ENCODE results near the gene GBX1. TPM values are rescaled to one million over a fixed set of nuclear protein-coding genes. Genes with fewer than 3 reads are reported as not detected.

Gene GBX1
- total and polyA plus RNA-seq, 2 donors (not counting 3 experiments of a cell fraction or from before 2014, with no cell fraction given): not detected

DNA sequence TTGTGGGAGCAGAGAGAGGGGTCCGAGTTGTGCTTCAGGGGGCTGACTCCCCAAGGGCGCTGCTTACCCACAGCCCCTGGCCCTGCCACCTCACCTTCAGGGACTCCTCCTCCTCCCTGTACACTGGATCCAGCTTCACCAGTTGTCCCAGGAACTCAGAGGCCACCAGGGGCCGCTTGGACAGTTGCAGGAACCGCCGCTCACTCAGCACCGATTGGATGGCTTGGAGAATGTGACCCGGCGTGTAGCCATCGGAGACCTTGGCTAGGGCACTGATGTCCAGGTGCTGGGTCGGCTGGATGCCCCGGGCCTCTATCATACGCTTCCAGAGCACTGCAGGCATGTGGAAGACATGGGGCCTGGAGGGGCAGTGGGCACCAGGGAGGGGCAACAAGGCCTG lies 24.1 kb upstream of the GBX1 start:
- Histone ChIP-seq H2AFZ (ENCODE audit: low read depth, low read length) (no peak overlapping the region), H3K4me1 (ENCODE audit: control insufficient read depth, extremely low read depth, insufficient read depth, low read length) (no peaks in the 10 kb centered on the region), H3K4me2 (ENCODE audit: insufficient read depth, low read length) (no peak overlapping the region), H3K9me3 (replicated peaks; ENCODE audit: control insufficient read depth, insufficient read depth, low read length) (no peaks in the 10 kb centered on the region), H3K9me1 (replicated peaks; ENCODE audit: control insufficient read depth, extremely low read depth, insufficient read depth, low read length) (no peaks in the 10 kb centered on the region), H4K20me1 (replicated peaks; ENCODE audit: control insufficient read depth, extremely low read depth, insufficient read depth, low read length) (no peaks in the 10 kb centered on the region), H3K79me2 (ENCODE audit: control insufficient read depth, insufficient read depth, low read length) (no peaks in the 10 kb centered on the region), H3K27ac (ENCODE audit: insufficient read depth, low read depth, low read length) (no peak overlapping the region), H3K27me3 (ENCODE audit: control insufficient read depth in 2 of 2, insufficient read depth in 2 of 2, low read length in 2 of 2) (peaks cover 17% of the 10 kb centered on the region in 2 experiments), H3K9ac (replicated peaks; ENCODE audit: extremely low read depth, insufficient read depth, low read length) (no peak overlapping the region), H3K4me3 (replicated peaks in 1 of 3; ENCODE audit: insufficient read depth in 1 of 3, low read depth in 1 of 3, low read length in 3 of 3) (no peak overlapping the region), H3K36me3 (ENCODE audit: control insufficient read depth in 2 of 2, extremely low read depth in 1 of 2, insufficient read depth in 2 of 2, low read length in 2 of 2) (no peaks in the 10 kb centered on the region)
- ChIA-PET POLR2A (no interaction called here), CTCF (no interaction called here)
- no TSS peak for BruUV-seq (replicated peaks)
- FAIRE-seq (no peak), DNase-seq (ENCODE audit: low read depth, low spot score) (no peak)
- dilution Hi-C loops (cut with MboI; ENCODE audit: extremely low pct_ligation_motif_present, low sequenced_read_pairs): no loop called here
- intact Hi-C loops (cut with micrococcal nuclease): no loop called here
- TF ChIP-seq MYC (IDR thresholded peaks at IDR 0.05; ENCODE audit: low read depth, low read length) (no peak), EZH2 (IDR thresholded peaks at IDR 0.05; ENCODE audit: borderline replicate concordance, low read depth, low read length, severe bottlenecking) (no peak)

DNA sequence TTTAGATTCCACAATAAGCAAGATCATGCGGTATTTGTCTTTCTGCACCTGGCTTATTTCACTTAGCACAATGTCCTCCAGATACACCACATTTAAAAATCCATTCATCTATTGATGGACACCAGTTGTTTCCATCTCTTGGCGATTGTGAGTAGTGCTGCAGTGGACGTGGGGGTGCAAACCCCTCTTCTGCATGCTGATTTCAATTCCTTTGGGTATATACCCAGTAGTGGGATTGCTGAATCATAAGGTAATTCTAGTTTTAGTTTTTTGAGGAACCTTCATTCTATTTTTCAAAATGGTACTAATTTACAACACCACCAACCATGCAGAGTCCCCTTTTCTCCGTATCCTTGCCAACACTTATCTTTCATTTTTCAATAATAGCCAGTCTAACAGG lies 21.5 kb upstream of the GBX1 start:
- ChIA-PET CTCF (no interaction called here), POLR2A (no interaction called here)
- intact Hi-C loops (cut with micrococcal nuclease) (no loop called here), dilution Hi-C loops (cut with MboI; ENCODE audit: extremely low pct_ligation_motif_present, low sequenced_read_pairs) (no loop called here)
- Histone ChIP-seq H2AFZ (ENCODE audit: low read depth, low read length) (no peak overlapping the region), H3K4me1 (ENCODE audit: control insufficient read depth, extremely low read depth, insufficient read depth, low read length) (no peaks in the 10 kb centered on the region), H3K27ac (ENCODE audit: insufficient read depth, low read depth, low read length) (no peak overlapping the region), H3K36me3 (ENCODE audit: control insufficient read depth in 2 of 2, extremely low read depth in 1 of 2, insufficient read depth in 2 of 2, low read length in 2 of 2) (no peaks in the 10 kb centered on the region), H3K9me3 (replicated peaks; ENCODE audit: control insufficient read depth, insufficient read depth, low read length) (no peaks in the 10 kb centered on the region), H3K27me3 (ENCODE audit: control insufficient read depth in 2 of 2, insufficient read depth in 2 of 2, low read length in 2 of 2) (peaks cover 12 to 15% of the 10 kb centered on the region in 2 experiments), H3K9ac (replicated peaks; ENCODE audit: extremely low read depth, insufficient read depth, low read length) (no peak overlapping the region), H3K79me2 (ENCODE audit: control insufficient read depth, insufficient read depth, low read length) (no peaks in the 10 kb centered on the region), H3K4me3 (replicated peaks in 1 of 3; ENCODE audit: insufficient read depth in 1 of 3, low read depth in 1 of 3, low read length in 3 of 3) (no peak overlapping the region), H3K9me1 (replicated peaks; ENCODE audit: control insufficient read depth, extremely low read depth, insufficient read depth, low read length) (no peaks in the 10 kb centered on the region), H4K20me1 (replicated peaks; ENCODE audit: control insufficient read depth, extremely low read depth, insufficient read depth, low read length) (no peaks in the 10 kb centered on the region), H3K4me2 (ENCODE audit: insufficient read depth, low read length) (no peak overlapping the region)
- no TSS peak for BruUV-seq (replicated peaks)
- DNase-seq (ENCODE audit: low read depth, low spot score): no peak
- TF ChIP-seq MYC (IDR thresholded peaks at IDR 0.05; ENCODE audit: low read depth, low read length) (no peak), POLR2A (IDR thresholded peaks at IDR 0.05; ENCODE audit: low read depth, low read length) (no peak), EZH2 (IDR thresholded peaks at IDR 0.05; ENCODE audit: borderline replicate concordance, low read depth, low read length, severe bottlenecking) (no peak), GATA2 (IDR thresholded peaks at IDR 0.05; ENCODE audit: insufficient read depth, insufficient read length, low read depth, low read length) (no peak), FOS (IDR thresholded peaks at IDR 0.05; ENCODE audit: borderline replicate concordance, insufficient read depth, low read length) (no peak), POLR2AphosphoS5 (IDR thresholded peaks at IDR 0.05; ENCODE audit: insufficient read depth, low read depth, low read length) (no peak), JUN (IDR thresholded peaks at IDR 0.05; ENCODE audit: borderline replicate concordance, insufficient read depth, insufficient read length, low read depth) (no peak)
- TF ChIP-seq, protein P1, sequence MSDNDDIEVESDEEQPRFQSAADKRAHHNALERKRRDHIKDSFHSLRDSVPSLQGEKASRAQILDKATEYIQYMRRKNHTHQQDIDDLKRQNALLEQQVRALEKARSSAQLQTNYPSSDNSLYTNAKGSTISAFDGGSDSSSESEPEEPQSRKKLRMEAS (IDR thresholded peaks at IDR 0.05; ENCODE audit: insufficient read depth, insufficient read length): no peak
- TF ChIP-seq, protein P2, sequence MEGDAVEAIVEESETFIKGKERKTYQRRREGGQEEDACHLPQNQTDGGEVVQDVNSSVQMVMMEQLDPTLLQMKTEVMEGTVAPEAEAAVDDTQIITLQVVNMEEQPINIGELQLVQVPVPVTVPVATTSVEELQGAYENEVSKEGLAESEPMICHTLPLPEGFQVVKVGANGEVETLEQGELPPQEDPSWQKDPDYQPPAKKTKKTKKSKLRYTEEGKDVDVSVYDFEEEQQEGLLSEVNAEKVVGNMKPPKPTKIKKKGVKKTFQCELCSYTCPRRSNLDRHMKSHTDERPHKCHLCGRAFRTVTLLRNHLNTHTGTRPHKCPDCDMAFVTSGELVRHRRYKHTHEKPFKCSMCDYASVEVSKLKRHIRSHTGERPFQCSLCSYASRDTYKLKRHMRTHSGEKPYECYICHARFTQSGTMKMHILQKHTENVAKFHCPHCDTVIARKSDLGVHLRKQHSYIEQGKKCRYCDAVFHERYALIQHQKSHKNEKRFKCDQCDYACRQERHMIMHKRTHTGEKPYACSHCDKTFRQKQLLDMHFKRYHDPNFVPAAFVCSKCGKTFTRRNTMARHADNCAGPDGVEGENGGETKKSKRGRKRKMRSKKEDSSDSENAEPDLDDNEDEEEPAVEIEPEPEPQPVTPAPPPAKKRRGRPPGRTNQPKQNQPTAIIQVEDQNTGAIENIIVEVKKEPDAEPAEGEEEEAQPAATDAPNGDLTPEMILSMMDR (IDR thresholded peaks at IDR 0.05; ENCODE audit: extremely low read depth in 1 of 2, insufficient read depth in 1 of 2, low read depth in 1 of 2, low read length in 2 of 2): no peak
- no peak for FAIRE-seq

Data from endothelial cell of umbilical vein (primary cell).